Measurements from ENCODE around the gene HNRNPM. TPM values are rescaled to one million over a fixed set of nuclear protein-coding genes. Genes with fewer than 3 reads are reported as not detected.

Gene HNRNPM
- total RNA-seq, 1 experiment from 2014 or later, result 468 TPM

- Histone ChIP-seq H4K8ac (replicated peaks; ENCODE audit: insufficient read length, low read depth, low read length) (no peak overlapping the region), H2BK12ac (ENCODE audit: insufficient read length, low read depth, low read length) (no peak overlapping the region), H3K4ac (ENCODE audit: low read depth, low read length) (no peak overlapping the region), H3K79me2 (ENCODE audit: insufficient read depth, low read length) (peaks cover 3% of the 10 kb centered on the region; the same call in 1 of the 2 replicates), H3K27me3 (ENCODE audit: insufficient read depth, low read length) (no peaks in the 10 kb centered on the region), H3K4me2 (ENCODE audit: insufficient read depth, insufficient read length, low read length) (no peak overlapping the region), H3K18ac (ENCODE audit: insufficient read length, low read depth, low read length) (no peak overlapping the region), H2BK5ac (ENCODE audit: insufficient read length, low read length) (no peak overlapping the region), H3K79me1 (ENCODE audit: insufficient read depth, low read depth, low read length, poor library complexity, severe bottlenecking) (no peaks in the 10 kb centered on the region), H3K56ac (ENCODE audit: insufficient read length, low read depth, low read length) (no peak overlapping the region), H3K9ac (ENCODE audit: extremely low read depth, insufficient read length, low read length) (no peak overlapping the region), H2BK120ac (ENCODE audit: low read depth, low read length, poor library complexity, severe bottlenecking) (no peak overlapping the region), H3K9me3 (ENCODE audit: control insufficient read depth, low read depth, low read length) (no peaks in the 10 kb centered on the region), H3K23ac (ENCODE audit: insufficient read length, low read depth, low read length) (no peak overlapping the region), H2AFZ (ENCODE audit: low read length) (no peak overlapping the region), H2AK5ac (ENCODE audit: insufficient read length, low read length) (no peak overlapping the region), H3K4me1 (ENCODE audit: insufficient read depth, low read length) (no peaks in the 10 kb centered on the region), H3K14ac (ENCODE audit: insufficient read depth, low read length) (no peak overlapping the region), H2BK20ac (ENCODE audit: low read depth, low read length, poor library complexity, severe bottlenecking) (no peak overlapping the region), H4K91ac (ENCODE audit: insufficient read length, low read depth, low read length) (no peak overlapping the region), H4K20me1 (ENCODE audit: control insufficient read depth, insufficient read depth, insufficient read length) (no peaks in the 10 kb centered on the region), H3K27ac (ENCODE audit: insufficient read length, low read depth, low read length) (no peak overlapping the region), H3K23me2 (ENCODE audit: insufficient read length, low read depth, low read length, poor library complexity, severe bottlenecking) (no peaks in the 10 kb centered on the region), H4K5ac (ENCODE audit: insufficient read length, low read depth, low read length) (no peak overlapping the region), H3T11ph (ENCODE audit: low read length) (no peak overlapping the region), H2BK15ac (ENCODE audit: low read depth, low read length) (no peak overlapping the region)
- no peak for TF ChIP-seq CTCF (conservative IDR thresholded peaks at IDR 0.05)
- H3K27me3 Mint-ChIP-seq (ENCODE audit: low read depth), result no peaks in the 10 kb centered on the region; the same call in 1 of the 2 replicates
- no peak overlapping the region for H3K27ac Mint-ChIP-seq
- no peak for DNase-seq
- H3K9me3 Mint-ChIP-seq, result no peaks in the 10 kb centered on the region
- H3K4me1 Mint-ChIP-seq, result no peaks in the 10 kb centered on the region
- H3K36me3 Mint-ChIP-seq (ENCODE audit: insufficient read depth in 1 of 3, low read depth in 3 of 3), result peaks cover 20 to 44% (median 43%) of the 10 kb centered on the region in 3 experiments
- WGBS (ENCODE audit: extremely low coverage, insufficient read length, low lambda C conversion rate), result no CpG with 5 or more reads among the region's 24 CpGs
- H3K4me3 Mint-ChIP-seq, result no peak overlapping the region
Measured at GRCh38 chr19:8403820-8404109, 41.0 kb upstream of the HNRNPM start.

All from H9 (cell line).